H1 (cell line): ENCODE data around the gene SPATA32. TPM values are rescaled to one million over a fixed set of nuclear protein-coding genes. Genes with fewer than 3 reads are reported as not detected.
A peak's percentile ranks its signal among the peaks of the same experiment; 100 is the strongest.

Source experiments
- CTCF ChIA-PET: fragments of 300-600 bp; sonication (Branson Sonifier 250); formaldehyde crosslinking; loops from one replicate; lab custom pipeline; 2021; ENCODE audit not compliant: partially characterized antibody; lab: Charles Lee
- POLR2A ChIA-PET: fragments of 300-600 bp; sonication (Branson Sonifier 250); formaldehyde crosslinking; loops from one replicate; lab custom pipeline; 2021; ENCODE audit warnings: inconsistent platforms; ENCODE audit not compliant: partially characterized antibody; lab: Charles Lee
- DNase-seq, 2 experiments: peaks; one replicate each; pipeline versions ENCODE4 v3.0.0 to v3.0.0-alpha.2; 2010 to 2022; ENCODE audit warnings: low spot score in 2 of 2, low read depth in 1 of 2, mixed read lengths in 1 of 2
- FAIRE-seq: peaks from 2 replicates; lab custom pipeline; 2011; peaks lifted over from hg19 to GRCh38; lab: Jason Lieb, UNC
- H2AFZ ChIP-seq: 2 replicates; pipeline ENCODE4 v1.8.1; 2012; ENCODE audit warnings: low read length, inconsistent platforms
- H2AK5ac ChIP-seq: 2 replicates; pipeline ENCODE4 v1.6.1; 2013; ENCODE audit warnings: low read depth, low read length
- H2BK120ac ChIP-seq: replicated peaks from 2 replicates; pipeline ENCODE3; 2013; ENCODE audit warnings: low read depth, low read length, inconsistent platforms
- H2BK12ac ChIP-seq: 2 replicates; pipeline ENCODE4 v1.6.1; 2013; ENCODE audit warnings: low read depth, low read length
- H2BK15ac ChIP-seq: 2 replicates; pipeline ENCODE4 v1.6.1; 2013; ENCODE audit warnings: low read length
- H2BK20ac ChIP-seq: 2 replicates; pipeline ENCODE4 v1.6.1; 2013; ENCODE audit warnings: low read length
- H2BK5ac ChIP-seq: 2 replicates; pipeline ENCODE4 v1.6.1; 2013; ENCODE audit warnings: low read depth, low read length
- H3K14ac ChIP-seq: 2 replicates; pipeline ENCODE4 v1.6.1; 2013; ENCODE audit warnings: inconsistent platforms; ENCODE audit not compliant: insufficient read length
- H3K18ac ChIP-seq: 2 replicates; pipeline ENCODE4 v1.6.1; 2013; ENCODE audit warnings: low read length; ENCODE audit errors: extremely low read depth
- H3K23ac ChIP-seq: 2 replicates; pipeline ENCODE4 v1.6.1; 2013; ENCODE audit warnings: inconsistent platforms; ENCODE audit not compliant: insufficient read length
- H3K23me2 ChIP-seq: 2 replicates; pipeline ENCODE4 v1.6.1; 2013; ENCODE audit warnings: low read depth, low read length
- H3K27ac ChIP-seq: 2 replicates; pipeline ENCODE4 v1.6.1; 2011; ENCODE audit warnings: low read depth, low read length, inconsistent platforms
- H3K27me3 ChIP-seq, 4 experiments: replicated peaks in 1 of 4; 1 replicate in 1 of 4; 2 replicates in 3 of 4; pipeline versions ENCODE4 v1.6.1 to v1.8.1; 2011 to 2013; ENCODE audit warnings: low read length in 3 of 4, mild to moderate bottlenecking in 3 of 4, inconsistent platforms in 2 of 4, mixed read lengths in 2 of 4, moderate library complexity in 1 of 4; ENCODE audit not compliant: control insufficient read depth in 3 of 4, insufficient read depth in 3 of 4; ENCODE audit errors: extremely low read depth in 1 of 4
- H3K36me3 ChIP-seq, 4 experiments: 2 replicates each; pipeline versions ENCODE4 v1.6.1 to v1.8.1; 2011 to 2013; ENCODE audit warnings: mild to moderate bottlenecking in 4 of 4, low read length in 3 of 4, moderate library complexity in 2 of 4, control low read depth in 1 of 4, inconsistent platforms in 1 of 4; ENCODE audit not compliant: insufficient read depth in 4 of 4, control insufficient read depth in 2 of 4
- H3K4ac ChIP-seq: replicated peaks from 2 replicates; pipeline ENCODE3; 2013; ENCODE audit warnings: low read length, low read depth, mixed read lengths, inconsistent platforms; ENCODE audit not compliant: insufficient read length
- H3K4me1 ChIP-seq, 4 experiments: replicated peaks in 1 of 4; 1 replicate in 1 of 4; 2 replicates in 3 of 4; pipeline versions ENCODE4 v1.6.1 to v1.8.1; 2011 to 2013; ENCODE audit warnings: low read length in 3 of 4, inconsistent platforms in 2 of 4, mixed read lengths in 1 of 4; ENCODE audit not compliant: insufficient read depth in 4 of 4, control insufficient read depth in 3 of 4
- H3K4me2 ChIP-seq, 2 experiments: 2 replicates each; pipeline versions ENCODE4 v1.6.1 to v1.8.1; 2011 to 2013; ENCODE audit warnings: low read depth in 2 of 2, low read length in 2 of 2, control low read depth in 1 of 2, inconsistent platforms in 1 of 2, mild to moderate bottlenecking in 1 of 2; ENCODE audit not compliant: insufficient read depth in 1 of 2
- H3K4me3 ChIP-seq, 4 experiments: fragments of 200-600, 300-600 bp in 1 of 4; sonication (generic), shearing (Covaris generic), sonication (Bioruptor Twin) in 1 of 4; 2 replicates each; pipeline versions ENCODE4 v1.5.1 to v1.8.1; 2011 to 2016; ENCODE audit warnings: low read length in 4 of 4, low read depth in 3 of 4, control low read depth in 2 of 4, inconsistent platforms in 2 of 4, mild to moderate bottlenecking in 2 of 4, mixed read lengths in 1 of 4, moderate library complexity in 1 of 4; ENCODE audit not compliant: insufficient read depth in 2 of 4; ENCODE audit errors: extremely low read depth in 1 of 4
- H3K56ac ChIP-seq: replicated peaks from 2 replicates; pipeline ENCODE3; 2013; ENCODE audit warnings: low read depth, mild to moderate bottlenecking, mixed read lengths, low read length, inconsistent platforms; ENCODE audit not compliant: insufficient read length
- H3K79me1 ChIP-seq: 2 replicates; pipeline ENCODE4 v1.6.1; 2013; ENCODE audit warnings: low read depth, low read length, control low read depth
- H3K79me2 ChIP-seq, 2 experiments: 2 replicates each; pipeline versions ENCODE4 v1.6.1 to v1.8.1; 2012 to 2013; ENCODE audit warnings: low read length in 2 of 2, mild to moderate bottlenecking in 2 of 2, inconsistent platforms in 1 of 2; ENCODE audit not compliant: insufficient read depth in 2 of 2, control insufficient read depth in 1 of 2
- H3K9ac ChIP-seq, 4 experiments: replicated peaks in 1 of 4; 1 replicate in 1 of 4; 2 replicates in 3 of 4; pipeline versions ENCODE4 v1.6.1 to v1.8.1; 2011 to 2013; ENCODE audit warnings: low read depth in 3 of 4, low read length in 3 of 4, control low read depth in 2 of 4, mild to moderate bottlenecking in 2 of 4, moderate library complexity in 2 of 4, inconsistent platforms in 1 of 4; ENCODE audit errors: extremely low read depth in 1 of 4
- H3K9me3 ChIP-seq, 2 experiments: 2 replicates each; pipeline versions ENCODE4 v1.6.1 to v1.8.1; 2012 to 2013; ENCODE audit warnings: mild to moderate bottlenecking in 2 of 2, moderate library complexity in 2 of 2, control low read depth in 1 of 2, inconsistent platforms in 1 of 2, low read depth in 1 of 2, low read length in 1 of 2, mixed read lengths in 1 of 2; ENCODE audit not compliant: insufficient read depth in 2 of 2
- H4K20me1 ChIP-seq, 2 experiments: replicated peaks in 1 of 2; 2 replicates each; pipeline versions ENCODE3 to v1.8.1; 2011 to 2013; ENCODE audit warnings: inconsistent platforms in 2 of 2, low read length in 2 of 2, mild to moderate bottlenecking in 1 of 2; ENCODE audit not compliant: insufficient read depth in 2 of 2, control insufficient read depth in 1 of 2
- H4K5ac ChIP-seq: 2 replicates; pipeline ENCODE4 v1.6.1; 2013; ENCODE audit warnings: low read length, low read depth, mixed read lengths, inconsistent platforms; ENCODE audit not compliant: insufficient read length
- H4K8ac ChIP-seq: 2 replicates; pipeline ENCODE4 v1.8.0; 2013; ENCODE audit warnings: mild to moderate bottlenecking, moderate library complexity, low read length, inconsistent platforms; ENCODE audit not compliant: insufficient read depth; ENCODE audit errors: extremely low read depth
- H4K91ac ChIP-seq: replicated peaks from 2 replicates; pipeline ENCODE3; 2013; ENCODE audit warnings: low read length, mixed read lengths, inconsistent platforms; ENCODE audit not compliant: insufficient read length
- BCL11A ChIP-seq, 2 experiments: IDR thresholded peaks; one replicate each; pipeline ENCODE4 v1.6.1; 2011; ENCODE audit warnings: low read depth in 2 of 2, low read length in 2 of 2, mild to moderate bottlenecking in 2 of 2
- POU5F1 ChIP-seq: IDR thresholded peaks from 2 replicates; pipeline ENCODE4 v1.6.1; 2011; ENCODE audit warnings: low read depth, mild to moderate bottlenecking, low read length, moderate library complexity
- RAD21 ChIP-seq, 2 experiments: IDR thresholded peaks in 1 of 2; conservative IDR thresholded peaks in 1 of 2; 2 replicates each; pipeline ENCODE4 v1.6.1; 2011; ENCODE audit warnings: low read depth in 2 of 2, low read length in 2 of 2, improper control_type of control experiment in 1 of 2, inconsistent platforms in 1 of 2, mild to moderate bottlenecking in 1 of 2, moderate library complexity in 1 of 2
- SIN3A ChIP-seq, 2 experiments: IDR thresholded peaks in 1 of 2; conservative IDR thresholded peaks in 1 of 2; 2 replicates each; pipeline ENCODE4 v1.6.1; 2011 to 2012; ENCODE audit warnings: low read length in 2 of 2, improper control_type of control experiment in 1 of 2, low read depth in 1 of 2, mild to moderate bottlenecking in 1 of 2
- USF2 ChIP-seq: IDR thresholded peaks from 2 replicates; pipeline ENCODE4 v1.6.1; 2011; ENCODE audit warnings: low read length, improper control_type of control experiment
- YY1 ChIP-seq: IDR thresholded peaks from 2 replicates; pipeline ENCODE4 v1.6.1; 2011; ENCODE audit warnings: low read depth, mild to moderate bottlenecking, low read length
- WGBS, 2 experiments: shearing (Covaris generic) in 1 of 2; methylation state at CpG; one replicate each; pipeline versions ENCODE4 v1.1.6 to v1.1.7; 2013 to 2015; ENCODE audit warnings: low lambda C conversion rate in 2 of 2, mixed read lengths in 2 of 2, inconsistent platforms in 1 of 2, low coverage in 1 of 2, missing lambda C conversion rate in 1 of 2; ENCODE audit not compliant: insufficient replicate concordance in 2 of 2, insufficient coverage in 1 of 2, insufficient read length in 1 of 2; ENCODE audit errors: extremely low coverage in 1 of 2, missing lambda C conversion rate in 1 of 2; 5-methylcytosine and 5-hydroxymethylcytosine counted together
- polyA plus RNA-seq, 7 experiments: library from polyadenylated mRNA; depleted of rRNA in 3 of 7; stranded (reverse) in 5 of 7; unstranded in 2 of 7; fragments of >200 nt in 5 of 7; fragments of 200-250 nt in 2 of 7; gene quantifications; 1 replicate in 5 of 7; 2 replicates in 1 of 7; 4 replicates in 1 of 7; pipeline versions ENCODE4 v1.2.1 to v1.2.3, GENCODE V29; 2011 to 2013; ENCODE audit warnings: missing spikeins in 2 of 7, mixed read lengths in 2 of 7
- total RNA-seq: library from RNA; stranded (reverse); fragmentation: NEBNext Ultra II Directional; extraction: Animal tissue kit (Norgen Biotek cat#: 25700); gene quantifications from 2 replicates; pipeline ENCODE4 v1.2.1, GENCODE V29; 2021

SPATA32 gene
- total and polyA plus RNA-seq, 2 of the 8 experiments (the other 6 are each of a cell fraction or from before 2014, with no cell fraction given) = 0.24 TPM; not detected in 1

- no peak overlapping the region for H2AFZ ChIP-seq
- DNase-seq = peak; percentile 80 to 92
- FAIRE-seq = peak; percentile 83
- H3K18ac ChIP-seq = peak overlapping the region; percentile 57; the same call in 1 of the 2 replicates
- no peak overlapping the region for H3K23ac ChIP-seq
- H3K4me3 ChIP-seq = 0 out of 8 replicates have a peak overlapping the region, but pooled peaks of 1 of the 4 experiments have one; percentile 12
- H3K4me2 ChIP-seq = peak overlapping the region; percentile 7 to 36; a peak in 2 of 4 replicates
- no peak overlapping the region for H3K14ac ChIP-seq
- no peak overlapping the region for H4K91ac ChIP-seq
- no peaks in the 10 kb centered on the region for H3K79me1 ChIP-seq
- peak overlapping the region; percentile 41; the same call in 1 of the 2 replicates for H4K8ac ChIP-seq
- peak overlapping the region; percentile 20; the same call in 1 of the 2 replicates for H2BK12ac ChIP-seq
- no peak overlapping the region for H2BK120ac ChIP-seq
- no peaks in the 10 kb centered on the region for H3K36me3 ChIP-seq
- H3K23me2 ChIP-seq = peaks cover 2% of the 10 kb centered on the region; the same call in 1 of the 2 replicates
- peak overlapping the region; percentile 22; the same call in 1 of the 2 replicates for H2BK20ac ChIP-seq
- CTCF ChIA-PET = interaction anchor here (0.6 to 22.1 kb wide), 39 partner anchors 13 to 399 kb away, joined by 3 to 362 read pairs (median 4); partner anchors contain the start of genes ACBD4, FMNL1, HEXIM1 and SPATA32
- no peak overlapping the region for H3K4ac ChIP-seq
- no peaks in the 10 kb centered on the region for H3K9me3 ChIP-seq
- H3K56ac ChIP-seq = no peak overlapping the region
- no peaks in the 10 kb centered on the region for H3K79me2 ChIP-seq
- POLR2A ChIA-PET = interaction anchor here (0.7 to 2.3 kb wide), 7 partner anchors 10 to 162 kb away, joined by 3 to 10 read pairs (median 4); partner anchors contain the start of gene HEXIM1
- no peak overlapping the region for H3K9ac ChIP-seq
- peaks cover 0 to 3% of the 10 kb centered on the region in 2 experiments for H4K20me1 ChIP-seq
- H3K27me3 ChIP-seq = peaks cover 0 to 26% (median 12%) of the 10 kb centered on the region in 4 experiments; a peak in 6 of 7 replicates
- H2BK15ac ChIP-seq = no peak overlapping the region; the same call in none of the 2 replicates
- WGBS, 2 experiments = 47% methylated on average over 20 of the region's 20 CpGs; no CpG with 5 or more reads in 1 of the 2 experiments
- H4K5ac ChIP-seq = no peak overlapping the region
- no peak overlapping the region for H3K27ac ChIP-seq
- H2BK5ac ChIP-seq = peak overlapping the region; percentile 26; the same call in 1 of the 2 replicates
- H3K4me1 ChIP-seq = peaks cover 3 to 20% (median 10%) of the 10 kb centered on the region in 4 experiments
- no peak overlapping the region for H2AK5ac ChIP-seq
- TF ChIP-seq USF2 (peak; percentile 40; the same call in 1 of the 2 replicates), BCL11A (IDR thresholded peaks at IDR 0.05; ENCODE audit: low read depth in 2 of 2, low read length in 2 of 2) (no peak), SIN3A (conservative IDR thresholded peaks at IDR 0.05 in 1 of 2, IDR thresholded peaks at IDR 0.05 in 1 of 2; ENCODE audit: low read depth in 1 of 2, low read length in 2 of 2) (no peak), YY1 (peak; percentile 18; the same call in 1 of the 2 replicates), POU5F1 (no peak), RAD21 (IDR thresholded peaks at IDR 0.05 in 1 of 2, conservative IDR thresholded peaks at IDR 0.05 in 1 of 2; ENCODE audit: low read depth in 2 of 2, low read length in 2 of 2) (peak; percentile 47 to 63; a peak in 3 of 4 replicates)
Measured at GRCh38 chr17:45235416-45236281, 26.2 kb downstream of the SPATA32 start.
